ENCODE results near the gene MTAP. TPM values are rescaled to one million over a fixed set of nuclear protein-coding genes. Genes with fewer than 3 reads are reported as not detected.

Gene MTAP
- total RNA-seq, 3 donors from 2014 or later = 20.8 to 40.2 (median 29.5) TPM

DNA sequence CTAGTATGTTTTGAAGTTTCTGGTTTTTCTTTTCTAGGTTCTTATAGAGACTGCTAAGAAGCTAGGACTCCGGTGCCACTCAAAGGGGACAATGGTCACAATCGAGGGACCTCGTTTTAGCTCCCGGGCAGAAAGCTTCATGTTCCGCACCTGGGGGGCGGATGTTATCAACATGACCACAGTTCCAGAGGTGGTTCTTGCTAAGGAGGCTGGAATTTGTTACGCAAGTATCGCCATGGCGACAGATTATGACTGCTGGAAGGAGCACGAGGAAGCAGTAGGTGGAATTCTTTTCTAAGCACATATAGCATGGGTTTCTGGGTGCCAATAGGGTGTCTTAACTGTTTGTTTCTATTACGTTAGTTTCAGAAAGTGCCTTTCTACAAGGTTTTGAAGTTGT lies 52.2 kb downstream of the MTAP start:
- intact Hi-C loops (cut with DNase I; ENCODE audit: low total_unique reads) = no loop called here
- no peak for TF ChIP-seq POLR2AphosphoS5 (IDR thresholded peaks at IDR 0.05)
- TF ChIP-seq POLR2A (IDR thresholded peaks at IDR 0.05) = no peak
- TF ChIP-seq, protein P1, sequence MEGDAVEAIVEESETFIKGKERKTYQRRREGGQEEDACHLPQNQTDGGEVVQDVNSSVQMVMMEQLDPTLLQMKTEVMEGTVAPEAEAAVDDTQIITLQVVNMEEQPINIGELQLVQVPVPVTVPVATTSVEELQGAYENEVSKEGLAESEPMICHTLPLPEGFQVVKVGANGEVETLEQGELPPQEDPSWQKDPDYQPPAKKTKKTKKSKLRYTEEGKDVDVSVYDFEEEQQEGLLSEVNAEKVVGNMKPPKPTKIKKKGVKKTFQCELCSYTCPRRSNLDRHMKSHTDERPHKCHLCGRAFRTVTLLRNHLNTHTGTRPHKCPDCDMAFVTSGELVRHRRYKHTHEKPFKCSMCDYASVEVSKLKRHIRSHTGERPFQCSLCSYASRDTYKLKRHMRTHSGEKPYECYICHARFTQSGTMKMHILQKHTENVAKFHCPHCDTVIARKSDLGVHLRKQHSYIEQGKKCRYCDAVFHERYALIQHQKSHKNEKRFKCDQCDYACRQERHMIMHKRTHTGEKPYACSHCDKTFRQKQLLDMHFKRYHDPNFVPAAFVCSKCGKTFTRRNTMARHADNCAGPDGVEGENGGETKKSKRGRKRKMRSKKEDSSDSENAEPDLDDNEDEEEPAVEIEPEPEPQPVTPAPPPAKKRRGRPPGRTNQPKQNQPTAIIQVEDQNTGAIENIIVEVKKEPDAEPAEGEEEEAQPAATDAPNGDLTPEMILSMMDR (IDR thresholded peaks at IDR 0.05) = no peak
- Histone ChIP-seq H3K9me3 (no peaks in the 10 kb centered on the region), H3K27ac (no peak overlapping the region), H3K36me3 (no peaks in the 10 kb centered on the region), H3K4me3 (no peak overlapping the region), H3K4me1 (no peaks in the 10 kb centered on the region), H3K27me3 (no peaks in the 10 kb centered on the region)
- no peak for DNase-seq (ENCODE audit: low spot score in 2 of 2)

- Histone ChIP-seq H3K4me3 (no peak overlapping the region), H3K27me3 (no peaks in the 10 kb centered on the region), H3K27ac (no peak overlapping the region), H3K4me1 (no peaks in the 10 kb centered on the region), H3K36me3 (no peaks in the 10 kb centered on the region), H3K9me3 (no peaks in the 10 kb centered on the region)
- no peak for DNase-seq (ENCODE audit: low spot score in 2 of 2)
- intact Hi-C loops (cut with DNase I; ENCODE audit: low total_unique reads) = no loop called here
- TF ChIP-seq POLR2AphosphoS5 (IDR thresholded peaks at IDR 0.05) = no peak
Observed at GRCh38 chr9:21856301-21857094, 54.1 kb downstream of the MTAP start.

DNA sequence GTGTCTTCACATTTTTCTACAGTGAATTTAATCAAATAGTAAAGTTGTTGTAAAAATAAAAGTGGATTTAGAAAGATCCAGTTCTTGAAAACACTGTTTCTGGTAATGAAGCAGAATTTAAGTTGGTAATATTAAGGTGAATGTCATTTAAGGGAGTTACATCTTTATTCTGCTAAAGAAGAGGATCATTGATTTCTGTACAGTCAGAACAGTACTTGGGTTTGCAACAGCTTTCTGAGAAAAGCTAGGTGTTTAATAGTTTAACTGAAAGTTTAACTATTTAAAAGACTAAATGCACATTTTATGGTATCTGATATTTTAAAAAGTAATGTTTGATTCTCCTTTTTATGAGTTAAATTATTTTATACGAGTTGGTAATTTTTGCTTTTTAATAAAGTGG lies 60.4 kb downstream of the MTAP start:
- intact Hi-C loops (cut with DNase I; ENCODE audit: low total_unique reads) = no loop called here
- Histone ChIP-seq H3K4me1 (no peaks in the 10 kb centered on the region), H3K27ac (no peak overlapping the region), H3K27me3 (no peaks in the 10 kb centered on the region), H3K9me3 (no peaks in the 10 kb centered on the region), H3K36me3 (no peaks in the 10 kb centered on the region), H3K4me3 (no peak overlapping the region)
- TF ChIP-seq POLR2AphosphoS5 (IDR thresholded peaks at IDR 0.05) (no peak), POLR2A (IDR thresholded peaks at IDR 0.05) (no peak)
- TF ChIP-seq, protein P1 (IDR thresholded peaks at IDR 0.05) = no peak
- no peak for DNase-seq (ENCODE audit: low spot score in 2 of 2)

DNA sequence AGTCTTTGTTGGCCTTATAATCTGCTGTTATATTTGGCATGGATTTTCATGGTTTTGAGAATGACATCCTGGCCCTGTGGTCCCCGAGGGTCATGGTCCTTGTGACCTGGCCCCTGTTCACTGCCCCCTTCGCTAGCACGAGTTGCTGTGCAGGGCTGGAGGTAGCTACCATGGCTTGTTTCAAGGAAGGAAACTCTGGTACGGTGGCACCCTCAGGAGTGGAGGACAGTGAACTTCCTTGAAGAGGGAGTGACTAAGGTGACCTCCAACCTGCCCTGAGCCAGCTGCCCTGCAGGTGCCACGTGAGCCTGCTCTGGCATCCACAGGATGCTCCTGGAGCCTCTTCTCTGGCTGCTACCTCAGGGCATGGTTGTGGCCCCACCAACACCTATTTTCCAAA lies 62.1 kb downstream of the MTAP start:
- no peaks in the 10 kb centered on the region for H3K4me1 ChIP-seq
- no peak overlapping the region for H3K4me3 ChIP-seq
- H3K27ac ChIP-seq = no peak overlapping the region
- no peak for DNase-seq (ENCODE audit: low spot score in 2 of 2)
- intact Hi-C loops (cut with DNase I; ENCODE audit: low total_unique reads) = no loop called here
- no peaks in the 10 kb centered on the region for H3K27me3 ChIP-seq
- H3K9me3 ChIP-seq = no peaks in the 10 kb centered on the region
- no peaks in the 10 kb centered on the region for H3K36me3 ChIP-seq
- TF ChIP-seq, protein P1 (IDR thresholded peaks at IDR 0.05) = no peak
- TF ChIP-seq POLR2A (IDR thresholded peaks at IDR 0.05) (no peak), POLR2AphosphoS5 (IDR thresholded peaks at IDR 0.05) (no peak)

DNA sequence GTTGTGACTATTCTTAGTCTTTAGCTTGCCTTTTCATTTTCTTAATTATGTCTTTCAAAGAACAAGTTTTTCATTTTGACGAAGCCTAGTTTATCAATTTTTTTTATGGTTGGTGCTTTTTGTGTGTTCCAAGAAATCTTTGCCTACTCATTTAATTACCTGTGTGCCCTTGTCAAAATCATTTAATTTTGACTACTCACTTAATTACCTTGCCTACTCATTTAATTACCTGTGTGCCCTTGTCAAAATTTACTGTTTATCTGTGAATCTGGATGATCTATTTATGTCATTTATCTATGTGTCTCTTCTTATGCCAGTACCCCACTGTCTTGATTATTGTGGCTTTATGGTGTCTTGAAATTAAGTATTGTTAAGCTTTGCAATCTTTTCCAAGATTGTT lies 63.9 kb downstream of the MTAP start:
- Histone ChIP-seq H3K27ac (no peak overlapping the region), H3K27me3 (no peaks in the 10 kb centered on the region), H3K9me3 (no peaks in the 10 kb centered on the region), H3K36me3 (no peaks in the 10 kb centered on the region), H3K4me3 (no peak overlapping the region), H3K4me1 (no peaks in the 10 kb centered on the region)
- no peak for DNase-seq (ENCODE audit: low spot score in 2 of 2)
- no peak for TF ChIP-seq POLR2AphosphoS5 (IDR thresholded peaks at IDR 0.05)
- no peak for TF ChIP-seq POLR2A (IDR thresholded peaks at IDR 0.05)
- TF ChIP-seq, protein P1 (IDR thresholded peaks at IDR 0.05) = no peak
- intact Hi-C loops (cut with DNase I; ENCODE audit: low total_unique reads) = no loop called here

All from breast epithelium (tissue), 4 donors.